ENCODE data around the gene P2RX6. TPM values are rescaled to one million over a fixed set of nuclear protein-coding genes. Genes with fewer than 3 reads are reported as not detected.

P2RX6 gene
- total and polyA plus RNA-seq, 9 of the 15 experiments (the other 6 are each of a cell fraction or from before 2014, with no cell fraction given): 0.01 to 3.9 (median 1.5) TPM; not detected in 1

- TF ChIP-seq HINFP (tag; conservative IDR thresholded peaks at IDR 0.05; ENCODE audit: low read depth) (no peak), DLX4 (CRISPR knock-in tag; IDR thresholded peaks at IDR 0.05) (no peak), ARID1B (IDR thresholded peaks at IDR 0.05) (no peak), GABPB1 (CRISPR knock-in tag; IDR thresholded peaks at IDR 0.05) (no peak), TEAD4 (IDR thresholded peaks at IDR 0.05; ENCODE audit: low read length) (no peak), TEAD4 (CRISPR knock-in tag; IDR thresholded peaks at IDR 0.05; ENCODE audit: borderline replicate concordance) (no peak), CGGBP1 (CRISPR knock-in tag; IDR thresholded peaks at IDR 0.05) (no peak; the same call in 1 of the 2 replicates), FOXM1 (IDR thresholded peaks at IDR 0.05; ENCODE audit: low read depth) (no peak), FOXM1 (CRISPR knock-in tag; IDR thresholded peaks at IDR 0.05; ENCODE audit: low read depth) (no peak), THAP12 (CRISPR knock-in tag; IDR thresholded peaks at IDR 0.05) (peak; percentile 90), ZNF780A (CRISPR knock-in tag; IDR thresholded peaks at IDR 0.05) (no peak), ZNF384 (IDR thresholded peaks at IDR 0.05; ENCODE audit: low read depth, low read length) (no peak), SRSF3 (IDR thresholded peaks at IDR 0.05; ENCODE audit: insufficient read depth, low read length) (no peak), ATF4 (CRISPR knock-in tag; IDR thresholded peaks at IDR 0.05) (peak; percentile 25; the same call in 1 of the 2 replicates), ZNF512 (tag; IDR thresholded peaks at IDR 0.05) (no peak), ETS1 (conservative IDR thresholded peaks at IDR 0.05; ENCODE audit: control insufficient read depth, low read depth, low read length) (no peak), ZNF785 (CRISPR knock-in tag; IDR thresholded peaks at IDR 0.05) (no peak), CHD2 (IDR thresholded peaks at IDR 0.05; ENCODE audit: low read depth, low read length) (0 out of 2 replicates have a peak, but pooled peaks have one; percentile 3), NUFIP1 (IDR thresholded peaks at IDR 0.05; ENCODE audit: partially characterized antibody) (no peak)
These were observed 18.1 kb upstream of the P2RX6 start (continued) for GRCh38 chr22:20996598-20997535.

Data from K562 (cell line).